ENCODE data around the gene SELENOO.
"Not testable (repeated sequence)": the region's sequence is repeated elsewhere in the genome, so short reads cannot be mapped to it uniquely, and the experiment has no call there.

SELENOO gene

GRCh38 chr22:50201191-50202129 is 649 bp downstream of the SELENOO start:
- peak; percentile 21 for DNase-seq

GRCh38 chr22:50202130-50202666 is 1.4 kb downstream of the SELENOO start:
- no peak for DNase-seq

- no peak for DNase-seq
Observed at GRCh38 chr22:50203288-50203687, 2.5 kb downstream of the SELENOO start.

GRCh38 chr22:50204571-50204970 is 3.8 kb downstream of the SELENOO start:
- no peak for DNase-seq

GRCh38 chr22:50204998-50205397 is 4.2 kb downstream of the SELENOO start:
- not testable (repeated sequence) for DNase-seq

- no peak for DNase-seq
Observed at GRCh38 chr22:50205781-50206569, 5.2 kb downstream of the SELENOO start.

- DNase-seq: no peak
Observed at GRCh38 chr22:50206599-50206998, 5.8 kb downstream of the SELENOO start.

- no peak for DNase-seq
Observed at GRCh38 chr22:50207383-50208140, 6.8 kb downstream of the SELENOO start.

GRCh38 chr22:50208430-50208938 is 7.7 kb downstream of the SELENOO start:
- no peak for DNase-seq

- no peak for DNase-seq
Observed at GRCh38 chr22:50208939-50209892, 8.4 kb downstream of the SELENOO start.

GRCh38 chr22:50209893-50210292 is 9.1 kb downstream of the SELENOO start:
- peak; percentile 71 for DNase-seq

GRCh38 chr22:50210378-50211139 is 9.7 kb downstream of the SELENOO start:
- no peak for DNase-seq

GRCh38 chr22:50211147-50211546 is 10.3 kb downstream of the SELENOO start:
- no peak for DNase-seq

GRCh38 chr22:50213263-50213662 is 12.5 kb downstream of the SELENOO start:
- no peak for DNase-seq

GRCh38 chr22:50215297-50216054 is 14.7 kb downstream of the SELENOO start:
- DNase-seq: no peak

- no peak for DNase-seq
Observed at GRCh38 chr22:50216055-50216683, 15.4 kb downstream of the SELENOO start.

- no peak for DNase-seq
Observed at GRCh38 chr22:50216684-50217520, 16.1 kb downstream of the SELENOO start.

GRCh38 chr22:50217543-50218152 is 16.8 kb downstream of the SELENOO start:
- DNase-seq: no peak
